ENCODE data around the gene PDIA6.

PDIA6 gene

GRCh38 chr2:10779776-10780490, 32.7 kb downstream of the PDIA6 start:
- no peak for TF ChIP-seq CTCF (IDR thresholded peaks at IDR 0.05; ENCODE audit: borderline replicate concordance, insufficient read depth, low read depth, low read length)
- H3K4me3 ChIP-seq (ENCODE audit: low read depth, low read length): no peak overlapping the region

- TF ChIP-seq CTCF (IDR thresholded peaks at IDR 0.05; ENCODE audit: borderline replicate concordance, insufficient read depth, low read depth, low read length): no peak
- H3K4me3 ChIP-seq (ENCODE audit: low read depth, low read length): no peak overlapping the region
These were observed 33.9 kb downstream of the PDIA6 start for GRCh38 chr2:10778724-10779115.

- no peak overlapping the region for H3K4me3 ChIP-seq (ENCODE audit: low read depth, low read length)
- TF ChIP-seq CTCF (IDR thresholded peaks at IDR 0.05; ENCODE audit: borderline replicate concordance, insufficient read depth, low read depth, low read length): no peak
These were observed 34.5 kb downstream of the PDIA6 start for GRCh38 chr2:10777842-10778723.

GRCh38 chr2:10777111-10777841, 35.3 kb downstream of the PDIA6 start:
- no peak for TF ChIP-seq CTCF (IDR thresholded peaks at IDR 0.05; ENCODE audit: borderline replicate concordance, insufficient read depth, low read depth, low read length)

GRCh38 chr2:10776231-10776977, 36.2 kb downstream of the PDIA6 start:
- TF ChIP-seq CTCF (IDR thresholded peaks at IDR 0.05; ENCODE audit: borderline replicate concordance, insufficient read depth, low read depth, low read length): no peak
- H3K4me3 ChIP-seq (ENCODE audit: low read depth, low read length): no peak overlapping the region

More at GRCh38 chr2:10777111-10777841, 35.3 kb downstream of the PDIA6 start:
- H3K4me3 ChIP-seq (ENCODE audit: low read depth, low read length): no peak overlapping the region

GRCh38 chr2:10775831-10776230, 36.8 kb downstream of the PDIA6 start:
- no peak overlapping the region for H3K4me3 ChIP-seq (ENCODE audit: low read depth, low read length)
- no peak for TF ChIP-seq CTCF (IDR thresholded peaks at IDR 0.05; ENCODE audit: borderline replicate concordance, insufficient read depth, low read depth, low read length)
